NB4 (cell line): Measurements from ENCODE around the gene PRICKLE3.

ENCODE experiments used
- POLR2A ChIP-seq: IDR thresholded peaks from 2 replicates; pipeline ENCODE4 v1.6.1; 2011; ENCODE audit warnings: mild to moderate bottlenecking; ENCODE audit not compliant: insufficient read length; ENCODE audit errors: extremely low read depth
- TF ChIP-seq, protein P1 (sequence below): IDR thresholded peaks from one replicate; pipeline ENCODE4 v1.5.1; 2012; ENCODE audit warnings: low read depth, low read length

DNA sequence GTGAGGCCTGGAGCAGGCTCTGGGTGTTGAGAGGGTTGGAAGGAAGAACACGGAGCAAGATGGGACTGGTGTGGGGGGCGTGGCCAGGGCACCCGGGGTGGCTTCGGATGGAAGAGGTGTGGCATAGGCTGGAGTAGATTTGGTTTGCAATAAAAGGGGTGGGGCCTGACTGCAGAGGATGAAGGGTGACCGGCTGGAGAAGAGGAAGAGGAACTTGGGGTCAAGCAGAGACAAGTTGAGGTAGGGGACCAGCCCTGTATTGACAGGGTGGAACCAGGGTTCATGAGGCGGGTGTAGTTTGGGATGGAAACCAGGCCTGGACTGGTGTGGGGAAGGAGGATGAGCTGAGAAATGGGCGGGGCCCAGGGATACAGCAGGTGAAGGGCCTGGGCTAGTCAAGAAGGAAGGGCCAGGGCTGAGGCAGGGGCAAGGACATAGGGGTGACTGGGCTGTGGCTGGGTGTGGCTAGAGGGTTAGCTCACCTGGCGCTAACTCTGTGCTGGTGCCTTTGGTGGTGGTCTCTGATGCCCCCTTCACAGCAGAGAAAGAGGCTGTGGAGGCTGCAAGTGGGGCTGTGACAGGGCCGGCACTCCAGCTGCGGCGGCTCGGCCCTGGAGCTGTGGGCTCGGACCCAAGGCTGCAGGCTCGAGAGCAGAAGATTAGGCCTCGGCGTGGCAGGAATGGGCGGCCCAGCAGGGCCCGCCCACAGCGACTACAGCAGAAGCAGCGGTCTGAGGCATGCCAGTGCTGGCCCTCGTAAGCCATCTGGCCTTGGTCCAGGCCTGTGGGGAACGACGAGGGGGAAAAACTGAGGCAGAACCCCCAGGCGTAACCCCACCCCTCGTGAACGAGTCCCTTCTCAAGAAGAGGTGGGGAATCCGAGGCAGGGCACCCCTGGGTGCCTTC is 9.5 kb downstream of the PRICKLE3 start:
- TF ChIP-seq, protein P1, sequence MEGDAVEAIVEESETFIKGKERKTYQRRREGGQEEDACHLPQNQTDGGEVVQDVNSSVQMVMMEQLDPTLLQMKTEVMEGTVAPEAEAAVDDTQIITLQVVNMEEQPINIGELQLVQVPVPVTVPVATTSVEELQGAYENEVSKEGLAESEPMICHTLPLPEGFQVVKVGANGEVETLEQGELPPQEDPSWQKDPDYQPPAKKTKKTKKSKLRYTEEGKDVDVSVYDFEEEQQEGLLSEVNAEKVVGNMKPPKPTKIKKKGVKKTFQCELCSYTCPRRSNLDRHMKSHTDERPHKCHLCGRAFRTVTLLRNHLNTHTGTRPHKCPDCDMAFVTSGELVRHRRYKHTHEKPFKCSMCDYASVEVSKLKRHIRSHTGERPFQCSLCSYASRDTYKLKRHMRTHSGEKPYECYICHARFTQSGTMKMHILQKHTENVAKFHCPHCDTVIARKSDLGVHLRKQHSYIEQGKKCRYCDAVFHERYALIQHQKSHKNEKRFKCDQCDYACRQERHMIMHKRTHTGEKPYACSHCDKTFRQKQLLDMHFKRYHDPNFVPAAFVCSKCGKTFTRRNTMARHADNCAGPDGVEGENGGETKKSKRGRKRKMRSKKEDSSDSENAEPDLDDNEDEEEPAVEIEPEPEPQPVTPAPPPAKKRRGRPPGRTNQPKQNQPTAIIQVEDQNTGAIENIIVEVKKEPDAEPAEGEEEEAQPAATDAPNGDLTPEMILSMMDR = no peak
- no peak for TF ChIP-seq POLR2A
